ENCODE measurements around the gene MED23. TPM values are rescaled to one million over a fixed set of nuclear protein-coding genes. Genes with fewer than 3 reads are reported as not detected.

The MED23 gene
- total RNA-seq, 1 experiment from 2014 or later, result 19.1 TPM

- no peak overlapping the region for H3K4me3 ChIP-seq (ENCODE audit: low read depth, low read length)
Measured at GRCh38 chr6:131652472-131652871, 24.4 kb upstream of the MED23 start.

GRCh38 chr6:131651782-131652181 is 23.7 kb upstream of the MED23 start:
- Mint-ChIP-seq H3K4me1 (ENCODE audit: low read depth, unreplicated experiment) (no peaks in the 10 kb centered on the region), H3K9me3 (ENCODE audit: unreplicated experiment) (no peaks in the 10 kb centered on the region), H3K27ac (ENCODE audit: unreplicated experiment) (no peak overlapping the region), H3K36me3 (ENCODE audit: insufficient read depth, unreplicated experiment) (no peaks in the 10 kb centered on the region), H3K4me3 (ENCODE audit: unreplicated experiment) (no peak overlapping the region), H3K27me3 (ENCODE audit: insufficient read depth, unreplicated experiment) (peaks cover 3% of the 10 kb centered on the region)
- no peak for TF ChIP-seq CTCF (IDR thresholded peaks at IDR 0.05; ENCODE audit: insufficient read depth in 1 of 2, low read depth in 1 of 2, low read length in 1 of 2, severe bottlenecking in 1 of 2, unreplicated experiment in 1 of 2)
- no peaks in the 10 kb centered on the region for H3K36me3 ChIP-seq (ENCODE audit: control insufficient read depth, insufficient read depth, low read length)
- no peak for DNase-seq
- ChIA-PET CTCF (no interaction called here), POLR2A (no interaction called here)
- no peak overlapping the region for H3K4me3 ChIP-seq (ENCODE audit: low read depth, low read length)
- BruUV-seq (replicated peaks), result no TSS peak
- no peaks in the 10 kb centered on the region for H3K9me3 ChIP-seq
- intact Hi-C loops (cut with micrococcal nuclease; ENCODE audit: unreplicated experiment), result no loop called here
- H3K4me1 ChIP-seq, result no peaks in the 10 kb centered on the region
- H3K27me3 ChIP-seq (replicated peaks; ENCODE audit: control insufficient read depth, insufficient read depth, low read length), result no peaks in the 10 kb centered on the region; the same call in 1 of the 2 replicates

More at GRCh38 chr6:131652472-131652871, 24.4 kb upstream of the MED23 start:
- ChIA-PET POLR2A (no interaction called here), CTCF (no interaction called here)
- Mint-ChIP-seq H3K9me3 (ENCODE audit: unreplicated experiment) (no peaks in the 10 kb centered on the region), H3K4me1 (ENCODE audit: low read depth, unreplicated experiment) (no peaks in the 10 kb centered on the region), H3K27ac (ENCODE audit: unreplicated experiment) (no peak overlapping the region), H3K4me3 (ENCODE audit: unreplicated experiment) (no peak overlapping the region), H3K27me3 (ENCODE audit: insufficient read depth, unreplicated experiment) (peaks cover 3% of the 10 kb centered on the region), H3K36me3 (ENCODE audit: insufficient read depth, unreplicated experiment) (no peaks in the 10 kb centered on the region)
- intact Hi-C loops (cut with micrococcal nuclease; ENCODE audit: unreplicated experiment), result no loop called here
- DNase-seq, result no peak
- Histone ChIP-seq H3K4me1 (no peaks in the 10 kb centered on the region), H3K27me3 (replicated peaks; ENCODE audit: control insufficient read depth, insufficient read depth, low read length) (no peaks in the 10 kb centered on the region; the same call in 1 of the 2 replicates), H3K9me3 (no peaks in the 10 kb centered on the region), H3K36me3 (ENCODE audit: control insufficient read depth, insufficient read depth, low read length) (no peaks in the 10 kb centered on the region)
- BruUV-seq (replicated peaks), result no TSS peak
- no peak for TF ChIP-seq CTCF (IDR thresholded peaks at IDR 0.05; ENCODE audit: insufficient read depth in 1 of 2, low read depth in 1 of 2, low read length in 1 of 2, severe bottlenecking in 1 of 2, unreplicated experiment in 1 of 2)

GRCh38 chr6:131646249-131646670 is 18.2 kb upstream of the MED23 start:
- Mint-ChIP-seq H3K27ac (ENCODE audit: unreplicated experiment) (no peak overlapping the region), H3K36me3 (ENCODE audit: insufficient read depth, unreplicated experiment) (no peaks in the 10 kb centered on the region), H3K4me3 (ENCODE audit: unreplicated experiment) (no peak overlapping the region), H3K27me3 (ENCODE audit: insufficient read depth, unreplicated experiment) (peaks cover 3% of the 10 kb centered on the region), H3K9me3 (ENCODE audit: unreplicated experiment) (no peaks in the 10 kb centered on the region), H3K4me1 (ENCODE audit: low read depth, unreplicated experiment) (no peaks in the 10 kb centered on the region)
- H3K36me3 ChIP-seq (ENCODE audit: control insufficient read depth, insufficient read depth, low read length), result no peaks in the 10 kb centered on the region
- TF ChIP-seq CTCF (IDR thresholded peaks at IDR 0.05; ENCODE audit: insufficient read depth in 1 of 2, low read depth in 1 of 2, low read length in 1 of 2, severe bottlenecking in 1 of 2, unreplicated experiment in 1 of 2), result no peak
- intact Hi-C loops (cut with micrococcal nuclease; ENCODE audit: unreplicated experiment), result no loop called here
- H3K9me3 ChIP-seq, result no peaks in the 10 kb centered on the region
- POLR2A ChIA-PET, result no interaction called here
- no peak overlapping the region for H3K4me3 ChIP-seq (ENCODE audit: low read depth, low read length)
- CTCF ChIA-PET, result no interaction called here
- no peak for DNase-seq
- no peaks in the 10 kb centered on the region for H3K4me1 ChIP-seq
- H3K27me3 ChIP-seq (replicated peaks; ENCODE audit: control insufficient read depth, insufficient read depth, low read length), result no peaks in the 10 kb centered on the region; the same call in 1 of the 2 replicates
- no TSS peak for BruUV-seq (replicated peaks)
